NCI-H2227 treated with DMSO at 0.1 percent for 48 hours (cell line): ENCODE measurements around the gene SPOCK1.
"Not testable (repeated sequence)": the region's sequence is repeated elsewhere in the genome, so short reads cannot be mapped to it uniquely, and the experiment has no call there.

Experiments
- DNase-seq: peaks from one replicate; lab custom pipeline; 2025; lab: John Stamatoyannopoulos, UW

SPOCK1 gene

GRCh38 chr5:137263371-137264005 lies 235.6 kb downstream of the SPOCK1 start:
- DNase-seq: no peak

DNA sequence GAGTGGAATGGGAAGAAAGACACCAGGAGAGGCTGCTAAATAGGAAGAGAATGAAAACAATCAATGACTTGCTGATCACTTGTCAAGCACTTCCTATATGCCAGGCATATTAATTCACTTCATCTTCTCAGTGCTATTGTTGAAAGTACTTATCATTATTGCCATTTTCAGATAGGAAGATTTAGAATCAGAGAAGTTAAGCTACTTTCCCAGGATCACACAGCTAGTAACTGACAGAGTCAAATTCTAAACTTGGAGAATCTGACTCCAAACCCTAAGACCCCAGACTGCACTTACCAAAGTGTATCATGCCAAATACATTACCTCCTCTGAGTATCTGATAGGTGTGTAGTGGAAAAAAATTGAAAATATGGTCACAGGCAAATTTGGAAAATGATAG lies 236.3 kb downstream of the SPOCK1 start:
- no peak for DNase-seq

GRCh38 chr5:137260820-137261695 lies 238.1 kb downstream of the SPOCK1 start:
- no peak for DNase-seq

GRCh38 chr5:137259115-137259514 lies 240.0 kb downstream of the SPOCK1 start:
- not testable (repeated sequence) for DNase-seq

DNA sequence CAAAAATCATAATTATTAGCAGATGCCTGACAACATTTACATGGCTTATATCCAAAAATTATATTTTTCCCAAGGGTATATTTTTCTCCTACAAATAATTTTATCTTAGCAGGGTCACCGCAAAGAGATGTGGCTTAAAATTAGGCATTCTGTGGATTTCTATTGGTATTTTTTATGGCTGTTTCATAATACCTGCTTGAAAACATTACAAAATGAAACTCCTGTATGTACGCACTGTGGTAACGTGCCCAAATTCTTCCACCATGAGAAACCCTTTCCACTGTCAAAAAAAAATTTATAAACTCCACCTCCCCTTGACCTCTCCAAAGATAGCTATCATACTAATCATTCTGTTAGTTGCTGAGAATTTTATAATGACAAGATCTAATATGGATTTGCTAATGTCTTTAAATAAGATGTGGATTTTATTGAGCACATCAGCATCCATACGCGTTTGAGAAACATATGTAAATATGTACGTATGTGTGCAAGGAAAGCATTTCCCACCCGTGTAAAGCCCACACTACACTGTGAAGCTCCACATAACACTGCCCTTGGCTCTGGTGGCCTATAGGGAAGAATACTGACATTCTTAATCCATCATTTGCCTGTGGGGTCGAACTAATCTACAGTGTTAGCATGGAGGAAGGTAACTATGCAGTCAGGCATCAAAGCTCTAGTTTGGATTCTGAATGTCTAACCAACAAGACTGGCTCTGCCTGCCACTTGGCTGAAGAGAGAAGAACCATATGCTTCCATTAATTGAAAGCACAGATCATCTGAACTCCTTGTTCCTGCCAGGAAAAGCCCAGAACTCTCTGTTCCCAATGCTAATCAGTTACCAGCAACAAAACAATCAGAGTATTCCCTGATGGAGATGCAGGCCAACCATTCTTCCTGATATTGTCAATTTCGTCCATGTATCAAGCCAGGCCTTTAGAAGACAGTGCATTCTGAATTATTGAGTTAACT lies 244.7 kb downstream of the SPOCK1 start:
- DNase-seq: no peak

- no peak for DNase-seq
Observed at GRCh38 chr5:137252512-137252911, 246.6 kb downstream of the SPOCK1 start.

DNA sequence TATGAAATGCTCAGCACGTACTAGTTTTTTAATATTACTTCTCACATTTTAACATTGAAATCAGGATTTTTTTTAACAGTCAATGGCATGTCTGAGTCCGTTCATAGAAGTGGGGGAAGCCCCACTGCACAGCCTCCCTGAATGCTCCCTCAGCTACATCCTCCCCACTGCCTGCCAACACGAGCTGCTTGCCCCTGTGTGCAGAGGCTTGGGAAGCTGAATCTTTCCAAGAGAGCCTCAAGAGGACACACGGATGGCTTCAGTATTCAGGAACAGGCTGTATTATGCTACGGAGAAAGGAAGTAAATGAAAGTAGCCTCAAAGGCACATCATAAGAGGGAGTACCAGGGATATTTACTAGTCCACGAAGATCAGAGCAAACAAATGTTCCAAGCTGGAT lies 248.7 kb downstream of the SPOCK1 start:
- DNase-seq: no peak

DNA sequence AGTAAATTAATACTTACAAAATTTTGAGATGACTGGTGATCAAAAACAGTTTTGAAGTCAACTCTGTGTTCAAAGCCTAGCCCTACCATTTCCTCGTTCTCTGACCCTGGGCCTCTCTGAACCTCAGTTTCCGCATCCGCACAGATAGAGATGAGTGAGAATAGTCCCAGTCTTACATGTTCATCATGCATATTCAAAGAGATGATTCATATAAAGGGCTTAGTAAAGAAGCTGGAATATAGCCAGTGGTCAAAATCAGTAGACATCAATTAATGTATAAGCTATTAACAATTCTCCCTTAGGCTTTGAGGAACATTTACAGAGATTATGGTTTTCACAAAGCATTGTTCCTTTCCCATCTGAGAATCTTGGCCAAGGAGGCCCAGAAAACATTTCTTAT lies 250.6 kb downstream of the SPOCK1 start:
- no peak for DNase-seq

DNA sequence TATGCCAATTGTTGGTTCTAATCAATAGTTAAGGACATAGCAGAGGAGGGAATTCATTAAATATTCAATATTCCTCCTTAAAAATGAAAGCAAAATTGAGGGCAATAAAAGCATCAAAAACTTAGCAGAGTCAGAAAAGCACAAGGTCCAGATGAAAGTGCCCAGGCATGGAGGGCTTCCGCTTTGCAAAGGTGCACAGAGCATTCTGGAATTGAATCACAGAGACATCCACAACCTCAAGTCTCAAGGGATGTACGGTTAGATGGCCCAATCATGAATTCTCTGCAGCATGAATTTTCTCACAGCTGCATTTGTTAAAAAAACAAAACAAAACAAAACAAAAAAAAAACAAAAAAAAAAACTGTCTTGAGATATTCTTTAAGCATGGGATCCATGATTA lies 253.7 kb downstream of the SPOCK1 start:
- no peak for DNase-seq

GRCh38 chr5:137240285-137240684 lies 258.8 kb downstream of the SPOCK1 start:
- DNase-seq: no peak

- no peak for DNase-seq
Observed at GRCh38 chr5:137236849-137237507, 262.1 kb downstream of the SPOCK1 start.

DNA sequence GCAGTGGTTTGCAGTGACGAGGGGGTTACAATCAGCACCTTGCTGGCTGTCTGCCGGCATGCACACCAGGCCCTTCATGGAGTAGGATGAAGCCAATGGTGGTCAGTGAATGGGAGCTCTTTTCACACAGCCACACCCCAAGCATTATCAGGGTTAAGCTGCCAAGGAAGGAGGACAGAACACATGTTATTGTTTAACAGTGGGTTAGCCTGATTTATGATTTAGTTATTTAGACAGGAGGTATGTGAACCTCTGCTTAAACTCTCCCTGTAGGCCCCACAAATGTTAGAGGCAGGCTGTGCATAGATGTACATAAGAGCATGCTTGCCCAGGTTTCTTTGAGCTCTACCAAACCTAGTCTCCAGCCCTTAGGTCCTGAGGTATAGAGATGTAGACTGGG lies 262.9 kb downstream of the SPOCK1 start:
- no peak for DNase-seq

DNA sequence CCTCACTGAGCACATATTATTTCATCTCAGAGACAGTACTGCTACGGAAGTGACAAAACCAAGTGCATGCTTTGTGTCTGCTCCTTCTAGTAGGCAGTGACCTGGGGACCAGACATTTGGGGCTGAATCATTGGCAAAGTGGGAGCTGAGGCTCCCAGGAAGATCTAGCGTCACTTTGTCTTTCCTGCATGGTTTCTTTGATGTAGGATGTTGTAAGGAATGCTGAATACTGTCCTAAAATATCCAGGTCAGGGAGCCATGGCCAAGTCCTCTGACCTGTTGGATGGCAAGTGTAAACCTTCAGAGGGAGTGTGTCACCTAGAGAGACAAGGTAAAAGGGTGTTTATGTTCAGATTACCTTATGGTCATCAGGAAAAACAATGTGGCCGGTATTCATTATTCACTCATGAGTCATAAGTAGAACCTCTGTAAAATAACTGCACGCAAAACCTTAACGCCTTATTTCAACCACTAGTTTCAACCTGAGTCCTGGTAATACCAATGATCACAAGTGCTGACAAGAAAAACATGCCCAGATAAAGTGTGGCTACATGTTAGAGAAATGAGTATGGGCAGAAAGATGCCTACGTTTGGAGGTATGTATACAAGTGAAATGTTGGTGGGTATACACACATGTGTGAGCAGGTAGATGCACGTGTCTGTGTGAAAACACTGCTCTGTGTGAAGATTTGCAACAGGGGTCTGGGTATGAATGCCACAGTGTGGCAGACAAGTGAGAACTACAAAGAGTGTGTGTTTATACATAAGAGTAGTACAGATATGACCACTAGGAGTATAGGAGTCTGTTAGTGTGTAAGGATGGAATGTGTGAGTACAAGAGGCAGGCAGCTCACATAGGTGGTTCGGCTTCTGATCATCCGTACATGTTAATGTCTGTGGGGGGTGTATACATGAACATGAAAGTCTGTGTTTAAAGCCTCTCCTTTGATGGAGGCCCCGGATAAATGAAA lies 263.9 kb downstream of the SPOCK1 start:
- DNase-seq: no peak

- no peak for DNase-seq
Observed at GRCh38 chr5:137233726-137234125, 265.4 kb downstream of the SPOCK1 start.

DNA sequence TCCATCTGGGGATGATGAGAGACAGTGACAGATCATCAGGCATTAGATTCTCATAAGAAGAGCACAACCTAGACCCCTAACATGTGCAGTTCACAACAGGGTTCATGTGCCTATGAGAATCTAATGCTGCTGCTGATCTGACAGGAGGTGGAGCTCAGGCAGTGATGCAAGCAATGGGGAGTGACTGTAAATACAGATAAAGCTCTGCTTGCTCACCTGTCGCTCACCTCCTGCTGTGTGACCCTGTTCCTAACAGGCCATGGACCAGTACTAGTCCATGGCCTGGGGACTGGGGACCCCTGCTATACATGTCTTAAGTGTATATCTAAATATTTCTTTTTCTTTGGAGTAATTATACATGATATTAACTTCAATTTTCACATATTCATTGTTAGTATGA lies 265.8 kb downstream of the SPOCK1 start:
- not testable (repeated sequence) for DNase-seq

GRCh38 chr5:137231540-137231939 lies 267.6 kb downstream of the SPOCK1 start:
- DNase-seq: no peak

- no peak for DNase-seq
Observed at GRCh38 chr5:137228816-137229215, 270.3 kb downstream of the SPOCK1 start.

GRCh38 chr5:137226081-137226480 lies 273.0 kb downstream of the SPOCK1 start:
- no peak for DNase-seq

DNA sequence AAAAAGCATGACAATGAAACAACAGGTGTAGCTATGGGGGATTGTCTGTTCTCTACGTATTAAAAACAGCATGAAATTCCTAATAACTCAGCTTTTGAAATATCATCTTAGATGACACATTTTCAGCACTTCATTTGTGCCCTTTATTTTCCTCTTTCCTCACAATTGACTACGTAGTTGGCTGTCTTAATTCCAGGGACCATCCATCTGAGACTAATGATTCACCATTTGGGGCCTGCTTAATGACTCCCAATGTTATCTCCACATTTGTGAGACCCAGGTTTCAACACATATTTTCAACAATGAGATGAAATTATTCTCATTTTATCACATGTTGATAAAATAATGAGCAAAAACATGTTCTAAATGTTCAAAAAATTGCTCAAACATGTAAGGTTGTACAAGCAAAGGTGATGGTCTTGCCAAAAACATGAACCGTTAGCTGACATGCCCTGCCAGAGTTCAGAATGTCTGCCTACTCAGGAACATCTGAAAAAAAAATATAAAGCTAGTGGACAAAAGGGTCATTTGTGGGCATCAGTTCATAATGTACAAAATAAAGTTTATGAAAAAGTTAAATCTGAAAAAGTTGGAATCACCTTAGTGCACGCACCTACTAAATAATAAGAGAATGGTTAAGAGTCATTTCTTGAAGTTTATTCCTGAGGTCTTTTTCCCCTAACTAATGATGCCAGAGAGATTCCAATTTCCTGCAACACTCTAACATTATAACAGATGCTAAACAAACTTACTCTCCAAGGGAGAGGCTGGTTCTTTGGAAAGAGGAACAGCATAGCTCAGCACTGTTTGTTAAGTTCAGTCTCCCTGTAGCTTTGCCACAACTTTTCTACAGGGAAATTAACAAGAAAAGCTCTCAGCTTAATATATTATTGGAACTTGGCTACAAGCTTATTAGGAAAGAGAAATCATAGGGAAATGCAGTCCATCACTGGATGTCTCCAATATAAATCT lies 275.5 kb downstream of the SPOCK1 start:
- no peak for DNase-seq
